ENCODE data around the gene PKN1. TPM values are rescaled to one million over a fixed set of nuclear protein-coding genes. Genes with fewer than 3 reads are reported as not detected.
A peak's percentile ranks its signal among the peaks of the same experiment; 100 is the strongest.

Gene PKN1
- polyA plus RNA-seq, 1 donor (not counting 4 experiments of a cell fraction or from before 2014, with no cell fraction given): 0.62 TPM

DNA sequence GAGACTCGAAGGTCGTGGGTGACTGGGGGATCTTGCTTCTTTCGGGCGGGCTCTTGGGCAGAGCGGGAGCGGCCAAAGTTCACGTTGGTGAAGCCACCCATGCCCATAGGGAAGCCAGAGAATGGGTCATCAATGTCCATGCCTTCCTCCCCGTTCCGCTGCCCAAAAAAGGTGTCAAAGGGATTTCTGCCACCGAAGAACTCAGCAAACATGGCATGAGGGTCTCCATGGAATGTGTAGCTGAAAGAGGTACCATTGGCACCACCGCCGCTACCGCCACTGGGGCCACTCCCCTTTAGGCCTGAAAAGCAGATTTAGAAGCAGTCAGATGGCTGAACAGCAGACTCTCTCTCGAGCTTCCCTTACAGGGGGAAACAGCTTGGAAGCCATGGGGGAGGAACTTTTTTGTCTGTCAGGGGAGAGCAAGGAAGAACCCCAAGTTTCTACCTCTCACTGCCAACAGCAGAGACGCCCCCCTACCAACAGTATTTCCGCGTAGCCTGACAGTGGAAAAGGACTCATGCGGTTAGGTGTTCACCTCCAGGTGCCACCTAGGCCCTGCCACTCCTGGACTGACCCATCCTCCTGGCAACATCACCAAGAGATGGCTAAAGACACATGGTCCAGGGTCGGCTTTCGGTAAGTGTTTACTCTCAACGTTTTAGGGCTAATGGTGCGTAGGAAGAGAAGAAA lies 83.8 kb downstream of the PKN1 start:
- peak overlapping the region; percentile 99 for H3K9ac ChIP-seq (ENCODE audit: control insufficient read depth, extremely low read depth, insufficient read depth, low read length)
- peak overlapping the region; percentile 94 for H3K27ac ChIP-seq (ENCODE audit: control insufficient read depth, insufficient read depth, low read length)
- peaks cover 24 to 35% of the 10 kb centered on the region in 2 experiments for H3K36me3 ChIP-seq (ENCODE audit: control insufficient read depth in 2 of 2, extremely low read depth in 1 of 2, insufficient read depth in 2 of 2, low read length in 2 of 2)
- peaks cover 4% of the 10 kb centered on the region for H3K9me1 ChIP-seq (ENCODE audit: control insufficient read depth, extremely low read depth, insufficient read depth, low read length)
- no peak overlapping the region for H2AFZ ChIP-seq (ENCODE audit: control insufficient read depth, low read length)
- H3K4me1 ChIP-seq (ENCODE audit: control insufficient read depth, extremely low read depth, insufficient read depth, low read length): peaks cover 35% of the 10 kb centered on the region
- peak overlapping the region; percentile 94 for H3K4me2 ChIP-seq (ENCODE audit: control insufficient read depth, extremely low read depth, insufficient read depth, low read depth, low read length)
- FAIRE-seq: no peak
- peak overlapping the region; percentile 83 to 99 (median 90) for H3K4me3 ChIP-seq (ENCODE audit: control insufficient read depth in 2 of 3, extremely low read depth in 1 of 3, insufficient read depth in 2 of 3, low read depth in 1 of 3, low read length in 3 of 3)
- peaks cover 24% of the 10 kb centered on the region for H4K20me1 ChIP-seq (ENCODE audit: control insufficient read depth, extremely low read depth, insufficient read depth, low read length)
- no peaks in the 10 kb centered on the region for H3K27me3 ChIP-seq (ENCODE audit: control insufficient read depth, extremely low read depth, insufficient read depth, low read length)
- H3K79me2 ChIP-seq (ENCODE audit: control insufficient read depth, insufficient read depth, low read length): peaks cover 31% of the 10 kb centered on the region
- dilution Hi-C loops (cut with MboI; ENCODE audit: extremely low pct_ligation_motif_present, low sequenced_read_pairs): no loop called here
- no peak for DNase-seq (ENCODE audit: low read depth, low spot score)
- TF ChIP-seq, protein P1, sequence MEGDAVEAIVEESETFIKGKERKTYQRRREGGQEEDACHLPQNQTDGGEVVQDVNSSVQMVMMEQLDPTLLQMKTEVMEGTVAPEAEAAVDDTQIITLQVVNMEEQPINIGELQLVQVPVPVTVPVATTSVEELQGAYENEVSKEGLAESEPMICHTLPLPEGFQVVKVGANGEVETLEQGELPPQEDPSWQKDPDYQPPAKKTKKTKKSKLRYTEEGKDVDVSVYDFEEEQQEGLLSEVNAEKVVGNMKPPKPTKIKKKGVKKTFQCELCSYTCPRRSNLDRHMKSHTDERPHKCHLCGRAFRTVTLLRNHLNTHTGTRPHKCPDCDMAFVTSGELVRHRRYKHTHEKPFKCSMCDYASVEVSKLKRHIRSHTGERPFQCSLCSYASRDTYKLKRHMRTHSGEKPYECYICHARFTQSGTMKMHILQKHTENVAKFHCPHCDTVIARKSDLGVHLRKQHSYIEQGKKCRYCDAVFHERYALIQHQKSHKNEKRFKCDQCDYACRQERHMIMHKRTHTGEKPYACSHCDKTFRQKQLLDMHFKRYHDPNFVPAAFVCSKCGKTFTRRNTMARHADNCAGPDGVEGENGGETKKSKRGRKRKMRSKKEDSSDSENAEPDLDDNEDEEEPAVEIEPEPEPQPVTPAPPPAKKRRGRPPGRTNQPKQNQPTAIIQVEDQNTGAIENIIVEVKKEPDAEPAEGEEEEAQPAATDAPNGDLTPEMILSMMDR (optimal IDR thresholded peaks at IDR 0.05 in 1 of 3, IDR thresholded peaks at IDR 0.05 in 1 of 3, conservative IDR thresholded peaks at IDR 0.05 in 1 of 3; ENCODE audit: extremely low read depth in 1 of 3, insufficient read depth in 2 of 3, low read length in 3 of 3): no peak
- TF ChIP-seq EZH2 (IDR thresholded peaks at IDR 0.05; ENCODE audit: low read length): no peak
- no peaks in the 10 kb centered on the region for H3K9me3 ChIP-seq (ENCODE audit: control insufficient read depth, low read depth, low read length)

DNA sequence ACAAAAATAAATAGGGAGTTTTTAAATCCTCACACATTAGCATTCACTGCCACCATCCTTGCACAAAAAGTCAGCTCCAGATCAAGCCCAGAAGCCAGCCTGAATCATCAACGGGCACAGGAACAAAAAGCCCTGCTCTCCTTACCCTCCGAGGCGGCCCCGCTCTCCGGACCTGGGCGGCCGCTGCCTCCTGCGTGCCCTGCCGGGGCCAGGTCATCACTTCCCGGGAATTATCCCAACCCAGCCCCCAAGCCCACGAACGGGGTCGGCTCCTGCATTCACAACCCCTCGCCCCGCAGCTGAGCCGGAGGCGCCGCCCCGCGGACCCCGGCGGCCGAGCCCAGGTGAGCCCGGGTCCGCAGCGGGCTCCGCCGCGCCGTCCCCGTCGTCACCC lies 84.3 kb downstream of the PKN1 start:
- H3K79me2 ChIP-seq (ENCODE audit: control insufficient read depth, insufficient read depth, low read length): peaks cover 31% of the 10 kb centered on the region
- peaks cover 4% of the 10 kb centered on the region for H3K9me1 ChIP-seq (ENCODE audit: control insufficient read depth, extremely low read depth, insufficient read depth, low read length)
- dilution Hi-C loops (cut with MboI; ENCODE audit: extremely low pct_ligation_motif_present, low sequenced_read_pairs): no loop called here
- H3K27ac ChIP-seq (ENCODE audit: control insufficient read depth, insufficient read depth, low read length): peak overlapping the region; percentile 94
- no peak for TF ChIP-seq EZH2 (IDR thresholded peaks at IDR 0.05; ENCODE audit: low read length)
- TF ChIP-seq, protein P1 (optimal IDR thresholded peaks at IDR 0.05 in 1 of 3, IDR thresholded peaks at IDR 0.05 in 1 of 3, conservative IDR thresholded peaks at IDR 0.05 in 1 of 3; ENCODE audit: extremely low read depth in 1 of 3, insufficient read depth in 2 of 3, low read length in 3 of 3): no peak
- peak overlapping the region; percentile 83 to 99 (median 90) for H3K4me3 ChIP-seq (ENCODE audit: control insufficient read depth in 2 of 3, extremely low read depth in 1 of 3, insufficient read depth in 2 of 3, low read depth in 1 of 3, low read length in 3 of 3)
- DNase-seq (ENCODE audit: low read depth, low spot score) (no peak), FAIRE-seq (no peak)
- no peaks in the 10 kb centered on the region for H3K9me3 ChIP-seq (ENCODE audit: control insufficient read depth, low read depth, low read length)
- H3K4me2 ChIP-seq (ENCODE audit: control insufficient read depth, extremely low read depth, insufficient read depth, low read depth, low read length): peak overlapping the region; percentile 94
- H3K9ac ChIP-seq (ENCODE audit: control insufficient read depth, extremely low read depth, insufficient read depth, low read length): peak overlapping the region; percentile 99
- H3K4me1 ChIP-seq (ENCODE audit: control insufficient read depth, extremely low read depth, insufficient read depth, low read length): peaks cover 35% of the 10 kb centered on the region
- H3K27me3 ChIP-seq (ENCODE audit: control insufficient read depth, extremely low read depth, insufficient read depth, low read length): no peaks in the 10 kb centered on the region
- H2AFZ ChIP-seq (ENCODE audit: control insufficient read depth, low read length): no peak overlapping the region
- peaks cover 24 to 35% of the 10 kb centered on the region in 2 experiments for H3K36me3 ChIP-seq (ENCODE audit: control insufficient read depth in 2 of 2, extremely low read depth in 1 of 2, insufficient read depth in 2 of 2, low read length in 2 of 2)
- H4K20me1 ChIP-seq (ENCODE audit: control insufficient read depth, extremely low read depth, insufficient read depth, low read length): peaks cover 24% of the 10 kb centered on the region
